Loucy (cell line): Measurements from ENCODE around the gene DGCR6L.
"Not testable (repeated sequence)": the region's sequence is repeated elsewhere in the genome, so short reads cannot be mapped to it uniquely, and the experiment has no call there.

Experiments used
- H2AFZ ChIP-seq: fragments of 200-600 bp; sonication (generic); 2 replicates; pipeline ENCODE4 v1.6.0; 2016; ENCODE audit warnings: antibody characterized with exemption, mild to moderate bottlenecking, low read length, moderate library complexity
- H3F3A ChIP-seq: fragments of 200-600 bp; 2 replicates; pipeline ENCODE4 v1.6.0; 2016; ENCODE audit warnings: antibody characterized with exemption, low read depth, mild to moderate bottlenecking
- H3K27me3 ChIP-seq: fragments of 200-600 bp; sonication (generic); 2 replicates; pipeline ENCODE4 v1.6.1; 2014; ENCODE audit warnings: low read length, mild to moderate bottlenecking; ENCODE audit not compliant: insufficient read depth, poor library complexity, severe bottlenecking
- H3K36me3 ChIP-seq: fragments of 200-600 bp; sonication (generic); 2 replicates; pipeline ENCODE4 v1.6.1; 2016; ENCODE audit warnings: low read length; ENCODE audit not compliant: insufficient read depth
- H3K4me1 ChIP-seq: fragments of 200-600 bp; sonication (generic); 2 replicates; pipeline ENCODE4 v1.5.1; 2014; ENCODE audit warnings: low read length, mild to moderate bottlenecking; ENCODE audit not compliant: insufficient read depth, poor library complexity, severe bottlenecking
- H3K4me2 ChIP-seq: fragments of 200-600 bp; sonication (generic); 2 replicates; pipeline ENCODE4 v1.6.0; 2014; ENCODE audit warnings: antibody characterized with exemption, low read length, low read depth, mild to moderate bottlenecking; ENCODE audit not compliant: poor library complexity, severe bottlenecking
- H3K4me3 ChIP-seq: fragments of 200-600 bp; sonication (generic); 2 replicates; pipeline ENCODE4 v1.5.1; 2014; ENCODE audit warnings: low read length, mild to moderate bottlenecking, mixed read lengths; ENCODE audit not compliant: poor library complexity, severe bottlenecking
- H3K79me2 ChIP-seq: fragments of 200-600 bp; sonication (generic); 2 replicates; pipeline ENCODE4 v1.6.1; 2014; ENCODE audit warnings: low read length; ENCODE audit not compliant: insufficient read depth
- H3K9ac ChIP-seq: fragments of 200-600 bp; sonication (generic); 2 replicates; pipeline ENCODE4 v1.6.0; 2014; ENCODE audit warnings: mild to moderate bottlenecking, low read depth, low read length, moderate library complexity; ENCODE audit not compliant: poor library complexity, severe bottlenecking
- H3K9me2 ChIP-seq: fragments of 200-600 bp; sonication (generic); replicated peaks from 2 replicates; pipeline ENCODE4 v1.6.1; 2016; ENCODE audit warnings: low read depth, low read length, mixed read lengths
- H3K9me3 ChIP-seq: fragments of 200-600 bp; sonication (generic); 2 replicates; pipeline ENCODE4 v1.6.1; 2014; ENCODE audit warnings: mild to moderate bottlenecking, antibody characterized with exemption, low read length, low read depth; ENCODE audit not compliant: insufficient read depth
- H4K20me1 ChIP-seq: fragments of 200-600 bp; sonication (generic); 2 replicates; pipeline ENCODE4 v1.6.0; 2014; ENCODE audit warnings: antibody characterized with exemption, low read length, mild to moderate bottlenecking; ENCODE audit not compliant: insufficient read depth, poor library complexity, severe bottlenecking
- EZH2phosphoT487 ChIP-seq: fragments of 200-600 bp; IDR thresholded peaks from 2 replicates; pipeline ENCODE4 v1.6.1; 2018; ENCODE audit warnings: antibody characterized with exemption, mild to moderate bottlenecking, moderate library complexity, borderline replicate concordance
- TF ChIP-seq, protein P1 (sequence below): fragments of 200-600 bp; sonication (generic); conservative IDR thresholded peaks from 2 replicates; pipeline ENCODE4 v1.5.1; 2014; ENCODE audit warnings: mild to moderate bottlenecking, antibody characterized with exemption, low read length

The DGCR6L gene

DNA sequence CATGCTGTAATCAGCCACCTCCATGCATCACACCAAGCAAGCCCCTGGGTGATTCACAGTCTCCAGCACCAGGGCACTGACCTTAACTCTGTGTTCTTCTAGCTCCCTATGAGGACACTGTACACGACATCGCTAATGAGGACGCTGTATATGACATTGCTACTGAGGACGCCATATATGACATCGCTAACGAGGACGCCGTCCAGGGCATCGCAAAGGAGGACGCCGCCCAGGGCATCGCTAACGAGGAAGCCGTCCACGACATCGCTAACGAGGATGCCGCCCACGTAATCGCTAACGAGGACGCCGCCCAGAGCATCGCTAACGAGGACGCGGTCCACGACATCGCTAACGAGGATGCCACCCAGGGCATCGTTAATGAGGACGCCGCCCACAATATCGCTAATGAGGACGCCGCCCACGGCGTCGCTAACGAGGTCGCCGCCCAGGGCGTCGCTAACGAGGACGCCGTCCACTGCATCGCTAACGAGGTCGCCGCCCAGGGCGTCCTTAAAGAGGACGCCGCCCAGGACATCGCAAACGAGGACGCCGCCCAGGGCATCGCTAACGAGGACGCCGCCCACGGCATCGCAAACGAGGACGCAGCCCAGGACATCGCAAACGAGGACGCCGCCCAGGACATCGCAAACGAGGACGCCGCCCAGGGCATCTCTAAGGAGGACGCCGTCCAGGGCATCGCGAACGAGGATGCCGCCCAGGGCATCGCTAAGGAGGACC is 34.5 kb upstream of the DGCR6L start:
- H3F3A ChIP-seq = no peaks in the 10 kb centered on the region
- no peaks in the 10 kb centered on the region for H3K36me3 ChIP-seq
- no peak overlapping the region for H2AFZ ChIP-seq
- H3K9me3 ChIP-seq = no peaks in the 10 kb centered on the region
- H3K79me2 ChIP-seq = no peaks in the 10 kb centered on the region
- no peaks in the 10 kb centered on the region for H4K20me1 ChIP-seq
- no peaks in the 10 kb centered on the region for H3K4me1 ChIP-seq
- no peak for TF ChIP-seq EZH2phosphoT487
- TF ChIP-seq, protein P1, sequence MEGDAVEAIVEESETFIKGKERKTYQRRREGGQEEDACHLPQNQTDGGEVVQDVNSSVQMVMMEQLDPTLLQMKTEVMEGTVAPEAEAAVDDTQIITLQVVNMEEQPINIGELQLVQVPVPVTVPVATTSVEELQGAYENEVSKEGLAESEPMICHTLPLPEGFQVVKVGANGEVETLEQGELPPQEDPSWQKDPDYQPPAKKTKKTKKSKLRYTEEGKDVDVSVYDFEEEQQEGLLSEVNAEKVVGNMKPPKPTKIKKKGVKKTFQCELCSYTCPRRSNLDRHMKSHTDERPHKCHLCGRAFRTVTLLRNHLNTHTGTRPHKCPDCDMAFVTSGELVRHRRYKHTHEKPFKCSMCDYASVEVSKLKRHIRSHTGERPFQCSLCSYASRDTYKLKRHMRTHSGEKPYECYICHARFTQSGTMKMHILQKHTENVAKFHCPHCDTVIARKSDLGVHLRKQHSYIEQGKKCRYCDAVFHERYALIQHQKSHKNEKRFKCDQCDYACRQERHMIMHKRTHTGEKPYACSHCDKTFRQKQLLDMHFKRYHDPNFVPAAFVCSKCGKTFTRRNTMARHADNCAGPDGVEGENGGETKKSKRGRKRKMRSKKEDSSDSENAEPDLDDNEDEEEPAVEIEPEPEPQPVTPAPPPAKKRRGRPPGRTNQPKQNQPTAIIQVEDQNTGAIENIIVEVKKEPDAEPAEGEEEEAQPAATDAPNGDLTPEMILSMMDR = no peak
- H3K27me3 ChIP-seq = no peaks in the 10 kb centered on the region
- no peak overlapping the region for H3K9ac ChIP-seq
- no peak overlapping the region for H3K4me3 ChIP-seq
- no peaks in the 10 kb centered on the region for H3K9me2 ChIP-seq
- H3K4me2 ChIP-seq = no peak overlapping the region

DNA sequence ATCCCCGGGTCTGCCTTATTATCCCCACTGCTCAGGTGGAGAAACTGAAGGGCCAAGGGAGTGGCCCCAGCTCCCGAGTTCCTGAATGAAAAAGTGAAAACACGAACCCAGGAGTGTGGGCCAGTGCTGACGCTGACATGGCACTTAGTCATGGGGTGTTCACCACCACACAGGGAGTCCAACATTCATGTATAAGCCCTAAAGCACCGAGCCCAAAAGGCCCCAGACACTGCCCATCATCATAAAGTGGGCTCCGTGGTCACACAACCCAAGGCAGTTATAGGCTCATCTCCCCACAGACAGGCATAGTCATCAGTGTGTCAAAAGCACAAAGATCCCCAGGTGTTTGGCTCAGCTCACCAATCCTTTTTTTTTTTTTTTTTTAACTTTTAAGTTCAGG is 32.7 kb upstream of the DGCR6L start:
- not testable (repeated sequence) for H3K9ac ChIP-seq, H3K36me3 ChIP-seq, H3K9me2 ChIP-seq, H3F3A ChIP-seq, H3K27me3 ChIP-seq, H3K4me3 ChIP-seq, H3K79me2 ChIP-seq, H3K9me3 ChIP-seq, H3K4me2 ChIP-seq, H3K4me1 ChIP-seq, H4K20me1 ChIP-seq, H2AFZ ChIP-seq

DNA sequence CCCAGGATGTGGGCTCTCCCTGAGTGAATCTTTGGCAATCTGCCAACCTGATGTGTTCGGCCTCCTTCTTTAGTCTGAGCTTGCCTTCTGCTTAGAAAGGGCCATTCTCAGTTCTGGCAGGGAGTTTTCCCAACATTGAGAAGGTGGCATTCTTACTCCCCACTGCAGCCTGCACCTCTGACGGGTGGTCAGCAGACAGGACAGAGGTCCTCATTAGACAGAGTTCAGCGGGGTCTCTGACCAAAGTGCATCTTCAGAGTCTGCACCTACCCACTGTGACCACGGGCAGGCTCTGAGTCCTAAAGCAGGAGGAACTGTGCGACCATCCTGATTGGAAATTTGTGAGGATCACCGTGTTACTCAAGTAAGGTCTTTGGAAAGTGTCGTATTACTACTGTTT is 26.7 kb upstream of the DGCR6L start:
- not testable (repeated sequence) for H2AFZ ChIP-seq, H3K4me2 ChIP-seq, H3K36me3 ChIP-seq, H3F3A ChIP-seq, H3K9me2 ChIP-seq, H3K4me3 ChIP-seq, H4K20me1 ChIP-seq, H3K9me3 ChIP-seq, H3K27me3 ChIP-seq, H3K79me2 ChIP-seq, H3K4me1 ChIP-seq, H3K9ac ChIP-seq

DNA sequence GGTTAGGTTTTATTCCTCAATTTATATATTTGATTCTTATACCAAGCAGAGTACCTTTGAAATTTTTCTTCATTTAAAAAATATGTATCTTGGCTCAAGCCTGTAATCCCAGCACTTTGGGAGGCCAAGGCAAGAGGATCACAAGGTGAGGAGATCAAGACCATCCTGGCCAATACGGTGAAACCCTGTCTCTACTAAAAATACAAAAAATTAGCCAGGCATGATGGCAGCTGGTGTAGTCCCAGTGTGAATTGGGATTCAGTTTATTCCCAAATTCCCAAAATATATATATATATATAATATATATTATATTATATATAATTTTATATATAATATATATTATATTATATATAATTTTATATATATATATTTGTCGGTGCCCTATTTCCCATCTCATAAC is 18.4 kb upstream of the DGCR6L start:
- not testable (repeated sequence) for H3K79me2 ChIP-seq, H3K4me2 ChIP-seq, H3K36me3 ChIP-seq, H3F3A ChIP-seq, H3K4me1 ChIP-seq, H3K27me3 ChIP-seq, H3K4me3 ChIP-seq, H2AFZ ChIP-seq, H3K9me2 ChIP-seq, H4K20me1 ChIP-seq, H3K9ac ChIP-seq, H3K9me3 ChIP-seq

DNA sequence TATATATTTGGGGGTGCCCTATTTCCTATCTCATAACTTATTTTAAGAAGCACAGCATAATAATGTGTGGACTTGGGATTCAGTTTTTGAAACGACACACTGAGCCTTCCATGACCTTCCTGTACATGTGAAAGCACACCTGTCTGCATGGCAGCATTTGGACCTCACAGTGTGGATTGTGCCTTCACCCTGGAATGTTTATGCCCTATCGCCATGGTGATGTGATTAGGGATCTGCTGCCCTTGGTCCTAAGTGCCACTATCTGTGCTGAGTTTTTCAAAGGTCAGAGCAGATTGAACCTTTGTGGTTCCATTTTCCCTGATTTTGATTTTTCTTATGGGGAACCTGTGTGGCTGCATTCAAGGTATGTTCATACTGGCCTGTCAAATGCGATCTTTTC is 17.9 kb upstream of the DGCR6L start:
- H3K4me1 ChIP-seq, H3K27me3 ChIP-seq, H3K9ac ChIP-seq, H3K4me3 ChIP-seq, H3K9me2 ChIP-seq, H3K9me3 ChIP-seq, H3K4me2 ChIP-seq, H2AFZ ChIP-seq, H4K20me1 ChIP-seq, H3K36me3 ChIP-seq, H3K79me2 ChIP-seq, H3F3A ChIP-seq: not testable (repeated sequence)

DNA sequence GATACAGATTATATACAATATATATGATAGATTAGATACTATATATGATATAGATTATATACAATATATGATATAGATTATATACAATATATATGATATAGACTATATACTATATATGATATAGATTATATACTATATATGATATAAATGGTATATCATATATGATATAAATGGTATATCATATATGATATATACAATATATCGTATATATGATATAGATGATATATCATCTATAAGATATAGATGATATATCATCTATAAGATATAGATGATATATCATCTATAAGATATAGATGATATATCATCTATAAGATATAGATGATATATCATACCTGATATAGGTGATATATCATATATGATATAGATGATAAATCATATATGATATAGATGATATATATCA is 16.7 kb upstream of the DGCR6L start:
- H3K9ac ChIP-seq, H3K36me3 ChIP-seq, H2AFZ ChIP-seq, H3K4me1 ChIP-seq, H3K9me2 ChIP-seq, H3K9me3 ChIP-seq, H3K27me3 ChIP-seq, H3K79me2 ChIP-seq, H4K20me1 ChIP-seq, H3K4me2 ChIP-seq, H3K4me3 ChIP-seq, H3F3A ChIP-seq: not testable (repeated sequence)

DNA sequence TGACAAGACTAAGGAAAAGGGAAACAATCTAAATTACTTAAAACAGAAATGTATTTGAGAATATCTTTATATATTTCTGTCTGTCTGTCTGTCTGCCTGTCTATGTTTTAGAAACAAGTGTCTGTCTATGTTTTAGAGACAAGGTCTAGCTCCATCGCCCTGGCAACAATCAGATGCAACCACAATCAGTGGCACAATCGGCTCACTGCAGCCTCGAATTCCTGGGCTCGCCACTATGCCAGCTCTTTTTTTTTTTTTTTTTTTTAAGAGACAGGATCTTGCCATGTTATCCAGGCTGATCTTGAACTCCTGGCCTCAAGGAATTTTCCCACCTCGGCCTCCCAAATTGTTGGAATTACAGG is 8.7 kb upstream of the DGCR6L start:
- H3K4me1 ChIP-seq, H3K9ac ChIP-seq, H3K9me2 ChIP-seq, H3K36me3 ChIP-seq, H3K9me3 ChIP-seq, H3K79me2 ChIP-seq, H4K20me1 ChIP-seq, H3K4me3 ChIP-seq, H3F3A ChIP-seq, H3K27me3 ChIP-seq, H2AFZ ChIP-seq: not testable (repeated sequence)
- peak overlapping the region; percentile 27 for H3K4me2 ChIP-seq
